Natural killer cell (primary cell): ENCODE results near the gene MAP3K4. TPM values are rescaled to one million over a fixed set of nuclear protein-coding genes. Genes with fewer than 3 reads are reported as not detected.

Source experiments
- ATAC-seq, 3 donors: fragments of 150-1000 bp in 2 of 3; fragments of 200-7000 bp in 1 of 3; cut with Tn5 transposase; 1 replicate in 1 of 3; 2 replicates in 2 of 3; pipeline ENCODE4 v1.10.0; 2021; ENCODE audit warnings: mild to moderate bottlenecking in 2 of 3, moderate library complexity in 2 of 3
- DNase-seq, 2 donors: peaks; one replicate each; pipeline versions ENCODE4 v3.0.0 to v3.0.0-alpha.2; 2013 to 2021; ENCODE audit warnings: mixed read lengths in 1 of 2
- H3K27ac ChIP-seq: one replicate; pipeline ENCODE4 v1.5.1; 2013; ENCODE audit warnings: mild to moderate bottlenecking, low read length
- H3K27me3 ChIP-seq: one replicate; pipeline ENCODE4 v1.6.1; 2013; ENCODE audit warnings: low read length; ENCODE audit not compliant: control insufficient read depth, insufficient read depth
- H3K36me3 ChIP-seq: one replicate; pipeline ENCODE4 v1.6.1; 2013; ENCODE audit warnings: low read length; ENCODE audit not compliant: control insufficient read depth, insufficient read depth
- H3K4me1 ChIP-seq: one replicate; pipeline ENCODE4 v1.6.1; 2013; ENCODE audit warnings: low read length; ENCODE audit not compliant: control insufficient read depth, insufficient read depth
- H3K4me3 ChIP-seq: one replicate; pipeline ENCODE4 v1.5.1; 2013; ENCODE audit warnings: low read length
- H3K9me3 ChIP-seq: one replicate; pipeline ENCODE4 v1.6.1; 2013; ENCODE audit warnings: low read length; ENCODE audit not compliant: control insufficient read depth, insufficient read depth
- H3K27ac Mint-ChIP-seq, 2 donors: one replicate each; pipeline ENCODE4 v1.8.0; 2022; ENCODE audit warnings: mild to moderate bottlenecking in 2 of 2, mixed read lengths in 2 of 2, moderate library complexity in 1 of 2
- H3K27me3 Mint-ChIP-seq, 2 donors: one replicate each; pipeline ENCODE4 v1.8.0; 2022; ENCODE audit warnings: low read depth in 2 of 2, mixed read lengths in 2 of 2
- H3K36me3 Mint-ChIP-seq: one replicate; pipeline ENCODE4 v1.8.0; 2022; ENCODE audit warnings: mixed read lengths
- H3K4me1 Mint-ChIP-seq, 2 donors: one replicate each; pipeline ENCODE4 v1.8.0; 2022; ENCODE audit warnings: mixed read lengths in 2 of 2
- H3K4me3 Mint-ChIP-seq: one replicate; pipeline ENCODE4 v1.8.0; 2022; ENCODE audit warnings: mild to moderate bottlenecking, moderate library complexity, mixed read lengths
- H3K9me3 Mint-ChIP-seq, 2 donors: one replicate each; pipeline ENCODE4 v1.8.0; 2022; ENCODE audit warnings: mixed read lengths in 2 of 2
- WGBS: methylation state at CpG from one replicate; pipeline ENCODE4 v1.1.7; 2013; ENCODE audit warnings: missing lambda C conversion rate; ENCODE audit not compliant: insufficient coverage; 5-methylcytosine and 5-hydroxymethylcytosine counted together
- intact Hi-C: fragments of 100-400 bp; cut with micrococcal nuclease; formaldehyde crosslinking; loops from one replicate; pipeline ENCODE4 v1.14.2; 2022
- total RNA-seq, 4 donors: library from RNA; stranded (reverse); fragments of 120-200 nt in 1 of 4; gene quantifications; one replicate each; pipeline versions ENCODE4 v1.2.3 to v1.2.4, GENCODE V29; 2013 to 2022
- TF ChIP-seq, protein P1 (sequence below): fragments of 200-600 bp; IDR thresholded peaks from one replicate; pipeline ENCODE4 v1.8.0; 2022; ENCODE audit warnings: antibody characterized with exemption

MAP3K4 gene
- total RNA-seq, 3 donors from 2014 or later (not counting 1 experiment from before 2014, with no cell fraction given): 46.5 to 79.9 (median 67.0) TPM

DNA sequence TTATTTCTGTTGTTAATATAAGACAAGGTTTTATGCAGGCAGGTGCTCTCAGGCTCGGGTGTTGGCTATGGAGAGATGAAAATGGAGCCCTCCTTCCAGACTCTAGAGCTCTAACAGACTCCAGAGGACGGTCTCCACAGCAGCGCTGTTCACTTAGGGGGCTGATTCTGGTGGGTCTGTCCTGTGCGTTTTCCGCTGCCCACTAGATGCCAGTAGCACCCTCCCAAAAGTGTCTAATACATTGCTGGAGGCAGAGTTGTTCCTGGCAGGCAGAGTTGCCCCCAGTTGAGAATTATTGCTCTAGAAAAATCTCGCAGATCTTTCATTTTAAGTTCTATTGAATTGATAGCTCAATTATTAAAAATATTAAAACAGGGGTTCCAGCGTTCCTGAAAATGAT is 109.9 kb downstream of the MAP3K4 start:
- DNase-seq (peak in 1 of 2 donors; percentile 22), ATAC-seq (peak in 2 of 3 donors; percentile 50 to 52)
- H3K4me3 ChIP-seq: no peak overlapping the region
- H3K9me3 Mint-ChIP-seq: no peaks in the 10 kb centered on the region
- peaks cover 0 to 6% of the 10 kb centered on the region in 2 donors for H3K4me1 Mint-ChIP-seq
- intact Hi-C loops: loop anchor here (2.0 kb wide), 1 partner anchor 269 kb away; no protein-coding TSS in a partner anchor
- peaks cover 28% of the 10 kb centered on the region for H3K36me3 Mint-ChIP-seq
- no peaks in the 10 kb centered on the region for H3K27me3 ChIP-seq
- H3K4me1 ChIP-seq: no peaks in the 10 kb centered on the region
- no peaks in the 10 kb centered on the region for H3K27me3 Mint-ChIP-seq
- TF ChIP-seq, protein P1, sequence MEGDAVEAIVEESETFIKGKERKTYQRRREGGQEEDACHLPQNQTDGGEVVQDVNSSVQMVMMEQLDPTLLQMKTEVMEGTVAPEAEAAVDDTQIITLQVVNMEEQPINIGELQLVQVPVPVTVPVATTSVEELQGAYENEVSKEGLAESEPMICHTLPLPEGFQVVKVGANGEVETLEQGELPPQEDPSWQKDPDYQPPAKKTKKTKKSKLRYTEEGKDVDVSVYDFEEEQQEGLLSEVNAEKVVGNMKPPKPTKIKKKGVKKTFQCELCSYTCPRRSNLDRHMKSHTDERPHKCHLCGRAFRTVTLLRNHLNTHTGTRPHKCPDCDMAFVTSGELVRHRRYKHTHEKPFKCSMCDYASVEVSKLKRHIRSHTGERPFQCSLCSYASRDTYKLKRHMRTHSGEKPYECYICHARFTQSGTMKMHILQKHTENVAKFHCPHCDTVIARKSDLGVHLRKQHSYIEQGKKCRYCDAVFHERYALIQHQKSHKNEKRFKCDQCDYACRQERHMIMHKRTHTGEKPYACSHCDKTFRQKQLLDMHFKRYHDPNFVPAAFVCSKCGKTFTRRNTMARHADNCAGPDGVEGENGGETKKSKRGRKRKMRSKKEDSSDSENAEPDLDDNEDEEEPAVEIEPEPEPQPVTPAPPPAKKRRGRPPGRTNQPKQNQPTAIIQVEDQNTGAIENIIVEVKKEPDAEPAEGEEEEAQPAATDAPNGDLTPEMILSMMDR: peak; percentile 2
- no peak overlapping the region for H3K27ac ChIP-seq
- no peaks in the 10 kb centered on the region for H3K9me3 ChIP-seq
- 95% methylated on average over 5 of the region's 7 CpGs for WGBS
- H3K36me3 ChIP-seq: peaks cover 68% of the 10 kb centered on the region
- H3K4me3 Mint-ChIP-seq: no peak overlapping the region
- H3K27ac Mint-ChIP-seq: no peak overlapping the region

DNA sequence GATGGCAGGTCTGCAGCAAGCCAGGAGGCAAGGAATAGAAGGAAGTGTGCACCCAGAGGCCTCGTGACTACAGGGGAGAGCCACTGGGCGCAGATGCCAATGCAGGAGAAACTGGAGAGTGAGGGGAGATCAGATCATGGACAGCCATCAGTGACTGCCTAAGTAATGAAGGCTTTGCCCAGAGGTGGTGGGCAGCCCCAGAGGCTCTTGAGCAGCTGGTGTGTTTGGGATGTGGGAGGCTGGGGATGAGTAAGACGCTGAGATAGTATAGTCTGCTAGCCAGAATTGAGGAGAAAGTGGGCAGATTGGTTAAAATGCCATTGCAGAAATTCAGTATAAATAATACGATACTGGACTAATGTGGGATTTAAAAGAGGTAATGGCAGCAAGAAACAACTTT is 111.9 kb downstream of the MAP3K4 start:
- Histone ChIP-seq H3K4me1 (no peaks in the 10 kb centered on the region), H3K27ac (no peak overlapping the region), H3K36me3 (peaks cover 80% of the 10 kb centered on the region), H3K9me3 (no peaks in the 10 kb centered on the region), H3K4me3 (no peak overlapping the region), H3K27me3 (no peaks in the 10 kb centered on the region)
- Mint-ChIP-seq H3K4me3 (no peak overlapping the region), H3K27me3 (no peaks in the 10 kb centered on the region), H3K27ac (peak overlapping the region in 1 of 2 donors; percentile 75), H3K9me3 (no peaks in the 10 kb centered on the region), H3K4me1 (peaks cover 0 to 6% of the 10 kb centered on the region in 2 donors), H3K36me3 (peaks cover 25% of the 10 kb centered on the region)
- over 99% methylated on average over 4 of the region's 4 CpGs for WGBS
- intact Hi-C loops: no loop called here
- TF ChIP-seq, protein P1: no peak
- no peak for ATAC-seq
- no peak for DNase-seq

DNA sequence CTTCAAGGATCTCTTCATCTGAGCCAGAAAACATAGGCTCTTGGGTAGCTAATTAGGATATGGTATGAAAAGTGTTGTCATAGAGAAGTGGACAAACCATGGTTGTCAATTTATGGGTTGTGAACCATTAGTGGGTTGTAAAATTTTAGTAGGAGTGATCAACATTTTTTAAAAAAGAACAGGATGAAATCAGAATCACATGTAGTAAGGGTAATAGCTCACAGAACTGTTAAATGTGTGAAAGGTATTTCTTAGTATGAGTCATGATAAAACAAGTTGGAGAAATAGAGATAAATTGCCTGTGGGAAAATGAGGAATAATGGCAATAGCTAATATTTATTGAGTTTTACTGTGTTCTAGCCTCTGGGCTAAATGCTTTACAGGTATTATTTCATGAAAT is 113.4 kb downstream of the MAP3K4 start:
- no peak overlapping the region for H3K4me3 Mint-ChIP-seq
- H3K27ac ChIP-seq: no peak overlapping the region
- intact Hi-C loops: no loop called here
- peaks cover 37% of the 10 kb centered on the region for H3K36me3 Mint-ChIP-seq
- H3K36me3 ChIP-seq: peaks cover 83% of the 10 kb centered on the region
- no peak overlapping the region for H3K4me3 ChIP-seq
- TF ChIP-seq, protein P1: no peak
- no peaks in the 10 kb centered on the region for H3K9me3 ChIP-seq
- no peaks in the 10 kb centered on the region for H3K27me3 ChIP-seq
- no peak for ATAC-seq
- peak overlapping the region in 1 of 2 donors; percentile 58 for H3K27ac Mint-ChIP-seq
- H3K4me1 Mint-ChIP-seq: peaks cover 0 to 6% of the 10 kb centered on the region in 2 donors
- no peaks in the 10 kb centered on the region for H3K4me1 ChIP-seq
- DNase-seq: no peak
- no peaks in the 10 kb centered on the region for H3K27me3 Mint-ChIP-seq
- H3K9me3 Mint-ChIP-seq: no peaks in the 10 kb centered on the region

DNA sequence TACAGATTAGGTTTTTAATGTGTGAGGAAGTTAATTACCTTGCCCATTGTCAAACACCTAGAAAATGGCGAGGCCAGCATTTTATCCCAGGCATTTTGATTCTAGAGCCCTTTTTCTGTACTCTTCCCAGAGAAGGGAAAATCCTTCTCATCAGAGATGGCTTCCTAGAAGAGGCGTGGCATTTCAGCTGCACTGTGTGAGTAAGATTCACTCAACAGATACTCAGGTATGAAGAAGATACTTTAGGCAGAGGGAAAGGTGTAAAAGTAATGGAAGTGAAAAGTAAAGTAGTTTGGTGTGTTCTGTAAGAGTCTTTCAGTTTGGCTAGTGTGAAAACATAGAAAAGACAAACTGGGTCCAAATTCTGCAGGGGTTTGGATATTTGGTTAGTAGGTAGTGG is 113.8 kb downstream of the MAP3K4 start:
- intact Hi-C loops: no loop called here
- no peak overlapping the region for H3K4me3 Mint-ChIP-seq
- H3K27ac ChIP-seq: no peak overlapping the region
- TF ChIP-seq, protein P1: no peak
- ATAC-seq (no peak), DNase-seq (no peak)
- H3K4me3 ChIP-seq: no peak overlapping the region
- H3K36me3 Mint-ChIP-seq: peaks cover 41% of the 10 kb centered on the region
- H3K9me3 ChIP-seq: no peaks in the 10 kb centered on the region
- no peaks in the 10 kb centered on the region for H3K9me3 Mint-ChIP-seq
- H3K4me1 Mint-ChIP-seq: peaks cover 0 to 6% of the 10 kb centered on the region in 2 donors
- no peaks in the 10 kb centered on the region for H3K4me1 ChIP-seq
- peaks cover 84% of the 10 kb centered on the region for H3K36me3 ChIP-seq
- 96% methylated on average over 2 of the region's 2 CpGs for WGBS
- no peaks in the 10 kb centered on the region for H3K27me3 ChIP-seq
- no peaks in the 10 kb centered on the region for H3K27me3 Mint-ChIP-seq
- H3K27ac Mint-ChIP-seq: no peak overlapping the region
